ENCODE measurements around the gene RALGPS1. TPM values are rescaled to one million over a fixed set of nuclear protein-coding genes. Genes with fewer than 3 reads are reported as not detected.

RALGPS1 gene
- total RNA-seq, 2 experiments from 2014 or later = 14.1 to 14.4 TPM

DNA sequence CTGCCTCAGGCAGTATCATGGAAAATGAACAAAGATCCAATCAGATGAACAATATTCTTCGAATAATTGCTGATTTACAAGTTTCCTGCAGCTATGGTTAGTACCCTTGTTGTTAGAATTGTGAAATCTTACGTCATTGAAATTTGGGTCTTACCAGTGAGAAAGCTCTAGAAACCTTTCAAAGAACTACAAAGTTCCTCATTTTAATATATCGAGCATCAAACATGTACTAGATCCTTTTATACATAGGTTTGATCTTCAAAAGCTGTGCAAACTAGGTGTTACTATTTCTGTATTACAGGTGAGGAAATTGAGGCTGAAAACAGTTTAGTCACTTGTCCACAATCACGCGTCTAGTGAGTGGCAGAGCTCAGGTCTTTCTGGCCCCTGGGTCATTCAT lies 251.5 kb downstream of the RALGPS1 start:
- ChIA-PET CTCF (ENCODE audit: unreplicated experiment) (no interaction called here), POLR2A (interaction anchor here (0.7 to 1.1 kb wide), 3 partner anchors 9 to 19 kb away, joined by 3 to 4 read pairs (median 4); no protein-coding TSS in a partner anchor)
- BruUV-seq (replicated peaks) = no TSS peak
- DNase-seq (ENCODE audit: low spot score) = peak; percentile 75
- Histone ChIP-seq H3K9me3 (ENCODE audit: low read length) (no peaks in the 10 kb centered on the region), H3K4me1 (ENCODE audit: insufficient read depth, low read length, poor library complexity, severe bottlenecking) (peaks cover 76% of the 10 kb centered on the region), H3K27ac (ENCODE audit: low read depth, low read length, poor library complexity, severe bottlenecking) (peak overlapping the region; percentile 80), H3K9me2 (ENCODE audit: insufficient read depth, low read length) (no peaks in the 10 kb centered on the region), H3K4me2 (ENCODE audit: low read length) (peak overlapping the region; percentile 61), H3K4me3 (ENCODE audit: low read depth, low read length, poor library complexity, severe bottlenecking) (peak overlapping the region; percentile 32), H3K36me3 (ENCODE audit: insufficient read depth, low read length) (no peaks in the 10 kb centered on the region), H2AFZ (ENCODE audit: low read length) (peak overlapping the region; percentile 48; the same call in 1 of the 2 replicates), H4K20me1 (ENCODE audit: insufficient read depth, low read length) (no peaks in the 10 kb centered on the region), H3K79me2 (ENCODE audit: insufficient read depth, low read depth, low read length) (no peaks in the 10 kb centered on the region)
- no peak for TF ChIP-seq EZH2phosphoT487 (IDR thresholded peaks at IDR 0.05; ENCODE audit: borderline replicate concordance, low read depth, low read length)
- no peak for TF ChIP-seq CTCF (conservative IDR thresholded peaks at IDR 0.05; ENCODE audit: low read length)
- intact Hi-C loops (cut with micrococcal nuclease; ENCODE audit: unreplicated experiment) = no loop called here

GRCh38 chr9:127166651-127167524 lies 252.3 kb downstream of the RALGPS1 start:
- ChIA-PET POLR2A (interaction anchor here (0.6 to 1.0 kb wide), 5 partner anchors 11 to 592 kb away, joined by 3 to 4 read pairs (median 4); no protein-coding TSS in a partner anchor), CTCF (ENCODE audit: unreplicated experiment) (interaction anchor here (0.6 kb wide), 1 partner anchor 1686 kb away, joined by 4 read pairs; no protein-coding TSS in a partner anchor)
- H3K27ac ChIP-seq (ENCODE audit: low read depth, low read length, poor library complexity, severe bottlenecking) = peak overlapping the region; percentile 80
- TF ChIP-seq EZH2phosphoT487 (IDR thresholded peaks at IDR 0.05; ENCODE audit: borderline replicate concordance, low read depth, low read length) (no peak), CTCF (conservative IDR thresholded peaks at IDR 0.05; ENCODE audit: low read length) (no peak)
- no TSS peak for BruUV-seq (replicated peaks)
- DNase-seq (ENCODE audit: low spot score) = peak; percentile 98
- no peaks in the 10 kb centered on the region for H3K9me2 ChIP-seq (ENCODE audit: insufficient read depth, low read length)
- no peaks in the 10 kb centered on the region for H3K9me3 ChIP-seq (ENCODE audit: low read length)
- no peaks in the 10 kb centered on the region for H4K20me1 ChIP-seq (ENCODE audit: insufficient read depth, low read length)
- H3K4me2 ChIP-seq (ENCODE audit: low read length) = peak overlapping the region; percentile 61
- no peaks in the 10 kb centered on the region for H3K36me3 ChIP-seq (ENCODE audit: insufficient read depth, low read length)
- peaks cover 74% of the 10 kb centered on the region for H3K4me1 ChIP-seq (ENCODE audit: insufficient read depth, low read length, poor library complexity, severe bottlenecking)
- intact Hi-C loops (cut with micrococcal nuclease; ENCODE audit: unreplicated experiment) = no loop called here
- no peaks in the 10 kb centered on the region for H3K79me2 ChIP-seq (ENCODE audit: insufficient read depth, low read depth, low read length)
- H2AFZ ChIP-seq (ENCODE audit: low read length) = peak overlapping the region; percentile 48; the same call in 1 of the 2 replicates
- peak overlapping the region; percentile 51 for H3K4me3 ChIP-seq (ENCODE audit: low read depth, low read length, poor library complexity, severe bottlenecking)

All from OCI-LY7 (cell line).